NB4 (cell line): Measurements from ENCODE around the gene TLR5.

Experiments used
- CTCF ChIP-seq: IDR thresholded peaks from one replicate; pipeline ENCODE4 v1.5.1; 2012; ENCODE audit warnings: low read depth, low read length
- MAX ChIP-seq: IDR thresholded peaks from 2 replicates; pipeline ENCODE4 v1.6.1; 2011; ENCODE audit warnings: low read depth, low read length
- MYC ChIP-seq: IDR thresholded peaks from 2 replicates; pipeline ENCODE4 v1.6.1; 2011; ENCODE audit warnings: low read depth, low read length
- POLR2A ChIP-seq: IDR thresholded peaks from 2 replicates; pipeline ENCODE4 v1.6.1; 2011; ENCODE audit warnings: mild to moderate bottlenecking; ENCODE audit not compliant: insufficient read length; ENCODE audit errors: extremely low read depth

GRCh38 chr1:223142269-223142668 lies 779 bp downstream of the TLR5 start:
- TF ChIP-seq CTCF (no peak), POLR2A (no peak), MYC (no peak), MAX (no peak)
